GM21723 (cell line): ENCODE results near the gene POLA2.
"Not testable (repeated sequence)": the region's sequence is repeated elsewhere in the genome, so short reads cannot be mapped to it uniquely, and the experiment has no call there.

ENCODE experiments used
- ATAC-seq: cut with Tn5 transposase; IDR thresholded peaks from one replicate; pipeline ENCODE4 v1.9.1; 2021; ENCODE audit warnings: mild to moderate bottlenecking, moderate library complexity; ENCODE audit not compliant: unreplicated experiment

Gene POLA2

GRCh38 chr11:65241692-65242091 is 20.1 kb upstream of the POLA2 start:
- ATAC-seq, result no peak

GRCh38 chr11:65242389-65242788 is 19.4 kb upstream of the POLA2 start:
- ATAC-seq, result no peak

GRCh38 chr11:65243797-65244196 is 18.0 kb upstream of the POLA2 start:
- ATAC-seq, result no peak

- not testable (repeated sequence) for ATAC-seq
These were observed 16.7 kb upstream of the POLA2 start for GRCh38 chr11:65245046-65245445.

GRCh38 chr11:65246506-65246905 is 15.3 kb upstream of the POLA2 start:
- no peak for ATAC-seq

- ATAC-seq, result not testable (repeated sequence)
These were observed 13.5 kb upstream of the POLA2 start for GRCh38 chr11:65248184-65248710.

- ATAC-seq, result no peak
These were observed 10.3 kb upstream of the POLA2 start for GRCh38 chr11:65251476-65251875.

- ATAC-seq, result no peak
These were observed 7.0 kb upstream of the POLA2 start for GRCh38 chr11:65254724-65255123.

GRCh38 chr11:65258988-65259387 is 2.8 kb upstream of the POLA2 start:
- no peak for ATAC-seq

GRCh38 chr11:65260302-65260701 is 1.5 kb upstream of the POLA2 start:
- no peak for ATAC-seq

- ATAC-seq, result peak; percentile 9
These were observed 789 bp upstream of the POLA2 start for GRCh38 chr11:65260756-65261590.

GRCh38 chr11:65262381-65262680 is 569 bp downstream of the POLA2 start:
- peak; percentile 4 for ATAC-seq

- ATAC-seq, result no peak
These were observed 1.0 kb downstream of the POLA2 start for GRCh38 chr11:65262776-65263175.

- ATAC-seq, result not testable (repeated sequence)
These were observed 3.0 kb downstream of the POLA2 start for GRCh38 chr11:65264747-65265146.

GRCh38 chr11:65266210-65266609 is 4.4 kb downstream of the POLA2 start:
- no peak for ATAC-seq

- no peak for ATAC-seq
These were observed 13.2 kb downstream of the POLA2 start for GRCh38 chr11:65274735-65275682.

GRCh38 chr11:65275906-65276305 is 14.1 kb downstream of the POLA2 start:
- ATAC-seq, result no peak

- ATAC-seq, result no peak
These were observed 16.0 kb downstream of the POLA2 start for GRCh38 chr11:65277631-65278277.

- ATAC-seq, result no peak
These were observed 16.6 kb downstream of the POLA2 start for GRCh38 chr11:65278356-65278755.

GRCh38 chr11:65279279-65279678 is 17.5 kb downstream of the POLA2 start:
- no peak for ATAC-seq

GRCh38 chr11:65279741-65280440 is 18.1 kb downstream of the POLA2 start:
- no peak for ATAC-seq
